Left ventricle myocardium inferior (tissue), 1 donor: ENCODE results near the gene ANKIB1. TPM values are rescaled to one million over a fixed set of nuclear protein-coding genes. Genes with fewer than 3 reads are reported as not detected.

Source experiments
- DNase-seq: peaks from one replicate; pipeline ENCODE4 v3.0.0-alpha.2; 2020
- H3K27ac ChIP-seq: fragments of 200-600 bp; replicated peaks from 2 replicates; pipeline ENCODE4 v1.8.0; 2021
- H3K27me3 ChIP-seq: fragments of 200-600 bp; 2 replicates; pipeline ENCODE4 v1.8.0; 2021; ENCODE audit warnings: low read depth
- H3K36me3 ChIP-seq: fragments of 200-600 bp; 2 replicates; pipeline ENCODE4 v1.8.0; 2021
- H3K4me1 ChIP-seq: fragments of 200-600 bp; 2 replicates; pipeline ENCODE4 v1.8.0; 2021
- H3K4me3 ChIP-seq: fragments of 200-600 bp; 2 replicates; pipeline ENCODE4 v1.8.0; 2021; ENCODE audit warnings: mild to moderate bottlenecking, moderate library complexity
- H3K9me3 ChIP-seq: fragments of 200-600 bp; replicated peaks from 2 replicates; pipeline ENCODE4 v1.8.0; 2021
- CTCF ChIP-seq: fragments of 200-600 bp; IDR thresholded peaks from 2 replicates; pipeline ENCODE4 v1.8.0; 2021; ENCODE audit warnings: antibody characterized with exemption, mild to moderate bottlenecking, borderline replicate concordance
- intact Hi-C: fragments of 100-400 bp; cut with micrococcal nuclease; formaldehyde crosslinking; loops from one replicate; pipeline ENCODE4 v1.11.0; 2022
- long read RNA-seq: library from polyadenylated mRNA; unstranded; transcript quantifications from one replicate; pipeline ENCODE4 v2.0.0, GENCODE V29; 2021
- total RNA-seq: library from RNA; stranded (reverse); fragmentation: NEBNext Ultra II Directional; extraction: Animal tissue kit (Norgen Biotek cat#: 25700); gene quantifications from one replicate; pipeline ENCODE4 v1.2.1, GENCODE V29; 2021
- donor health status: DM: no; HTN: yes; CAD: no; lungs with severe emphysema.

ANKIB1 gene
- 49.9 TPM for total RNA-seq
- long read RNA-seq, full-length matches to known transcripts, result 5 of 17 reads
- long read RNA-seq, partial matches to known transcripts, result 6 of 17 reads
- long read RNA-seq, other reads (novel, unspliced or antisense), result 6 of 17 reads

- peak within 1 kb of the TSS; percentile 95 for H3K4me3 ChIP-seq
- peak; percentile 87 for DNase-seq
- no peaks in the 10 kb centered on the region for H3K27me3 ChIP-seq
- peaks cover 7% of the 10 kb centered on the region for H3K36me3 ChIP-seq
- no peaks in the 10 kb centered on the region for H3K9me3 ChIP-seq
- peaks cover 59% of the 10 kb centered on the region for H3K4me1 ChIP-seq
- TF ChIP-seq CTCF, result peak; percentile 51
- intact Hi-C loops, result no loop called here
- peak within 1 kb of the TSS; percentile 95 for H3K27ac ChIP-seq
These were observed at the start of gene ANKIB1, which contains the start of gene KRIT1 for GRCh38 chr7:92245487-92246359. TSS of gene ANKIB1 (plus strand) at chr7:92245974. CDS start at chr7:92294979, 49,005 bp downstream. TSS of gene KRIT1 (minus strand) at chr7:92245914. CDS start at chr7:92242135, 3,779 bp downstream.

GRCh38 chr7:92200791-92201190, 45.0 kb upstream of the ANKIB1 start:
- intact Hi-C loops, result no loop called here
- Histone ChIP-seq H3K9me3 (no peaks in the 10 kb centered on the region), H3K36me3 (peaks cover 72% of the 10 kb centered on the region), H3K4me1 (no peaks in the 10 kb centered on the region), H3K4me3 (no peak overlapping the region), H3K27ac (no peak overlapping the region), H3K27me3 (no peaks in the 10 kb centered on the region)
- no peak for DNase-seq
- no peak for TF ChIP-seq CTCF

GRCh38 chr7:92205987-92206386, 39.8 kb upstream of the ANKIB1 start:
- Histone ChIP-seq H3K9me3 (peaks cover 17% of the 10 kb centered on the region), H3K4me3 (no peak overlapping the region), H3K4me1 (no peaks in the 10 kb centered on the region), H3K36me3 (peaks cover 97% of the 10 kb centered on the region), H3K27me3 (no peaks in the 10 kb centered on the region), H3K27ac (no peak overlapping the region)
- DNase-seq, result no peak
- TF ChIP-seq CTCF, result no peak
- intact Hi-C loops, result no loop called here

GRCh38 chr7:92206672-92207071, 39.1 kb upstream of the ANKIB1 start:
- no peaks in the 10 kb centered on the region for H3K4me1 ChIP-seq
- H3K4me3 ChIP-seq, result no peak overlapping the region
- intact Hi-C loops, result no loop called here
- no peak for DNase-seq
- H3K9me3 ChIP-seq, result peaks cover 17% of the 10 kb centered on the region
- no peak overlapping the region for H3K27ac ChIP-seq
- H3K27me3 ChIP-seq, result no peaks in the 10 kb centered on the region
- no peak for TF ChIP-seq CTCF
- peaks cover 99% of the 10 kb centered on the region for H3K36me3 ChIP-seq

- Histone ChIP-seq H3K27me3 (no peaks in the 10 kb centered on the region), H3K4me1 (no peaks in the 10 kb centered on the region), H3K9me3 (no peaks in the 10 kb centered on the region), H3K4me3 (no peak overlapping the region), H3K36me3 (peaks cover 99% of the 10 kb centered on the region), H3K27ac (no peak overlapping the region)
- intact Hi-C loops, result no loop called here
- TF ChIP-seq CTCF, result no peak
- no peak for DNase-seq
These were observed 24.0 kb upstream of the ANKIB1 start for GRCh38 chr7:92221766-92222165.
